Right lobe of liver (tissue), 4 donors: Measurements from ENCODE around the gene HCN1.

ENCODE experiments used
- POLR2A ChIP-seq: fragments of 450-650 bp; IDR thresholded peaks from one replicate; pipeline ENCODE4 v1.6.1; 2017; ENCODE audit warnings: antibody characterized with exemption, mild to moderate bottlenecking
- TF ChIP-seq, protein P1 (sequence below), 4 donors: fragments of 200-600 bp in 3 of 4; fragments of 450-650 bp in 1 of 4; IDR thresholded peaks; one replicate each; pipeline versions ENCODE4 v1.5.1 to v1.8.0; 2016 to 2022; ENCODE audit warnings: antibody characterized with exemption in 4 of 4, mild to moderate bottlenecking in 2 of 4
- donor health status: DM: no; HTN: no; CAD: no.
- donor health status: DM: no; HTN: no; CAD: no.
- donor health status: DM: no; HTN: yes; CAD: no.

DNA sequence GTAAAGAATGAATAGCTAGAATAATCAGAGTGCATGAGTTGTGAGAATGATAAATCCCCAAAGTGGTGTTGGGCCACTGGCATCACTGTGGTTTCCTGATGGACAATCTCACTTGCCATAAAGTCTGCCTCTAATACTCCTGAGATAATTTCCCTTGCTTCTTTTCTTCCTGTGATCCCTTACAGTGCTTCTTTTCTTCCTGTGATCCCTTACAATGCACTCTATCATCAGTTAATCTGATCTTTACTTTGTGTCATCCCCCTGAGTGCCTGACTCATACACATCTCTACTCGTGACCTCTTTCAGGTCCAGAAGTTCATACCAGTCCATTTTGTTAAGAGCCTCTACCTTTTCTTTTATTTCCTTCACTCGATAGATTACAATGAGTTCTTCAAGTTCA is 418.3 kb downstream of the HCN1 start:
- TF ChIP-seq, protein P1, sequence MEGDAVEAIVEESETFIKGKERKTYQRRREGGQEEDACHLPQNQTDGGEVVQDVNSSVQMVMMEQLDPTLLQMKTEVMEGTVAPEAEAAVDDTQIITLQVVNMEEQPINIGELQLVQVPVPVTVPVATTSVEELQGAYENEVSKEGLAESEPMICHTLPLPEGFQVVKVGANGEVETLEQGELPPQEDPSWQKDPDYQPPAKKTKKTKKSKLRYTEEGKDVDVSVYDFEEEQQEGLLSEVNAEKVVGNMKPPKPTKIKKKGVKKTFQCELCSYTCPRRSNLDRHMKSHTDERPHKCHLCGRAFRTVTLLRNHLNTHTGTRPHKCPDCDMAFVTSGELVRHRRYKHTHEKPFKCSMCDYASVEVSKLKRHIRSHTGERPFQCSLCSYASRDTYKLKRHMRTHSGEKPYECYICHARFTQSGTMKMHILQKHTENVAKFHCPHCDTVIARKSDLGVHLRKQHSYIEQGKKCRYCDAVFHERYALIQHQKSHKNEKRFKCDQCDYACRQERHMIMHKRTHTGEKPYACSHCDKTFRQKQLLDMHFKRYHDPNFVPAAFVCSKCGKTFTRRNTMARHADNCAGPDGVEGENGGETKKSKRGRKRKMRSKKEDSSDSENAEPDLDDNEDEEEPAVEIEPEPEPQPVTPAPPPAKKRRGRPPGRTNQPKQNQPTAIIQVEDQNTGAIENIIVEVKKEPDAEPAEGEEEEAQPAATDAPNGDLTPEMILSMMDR (IDR thresholded peaks at IDR 0.05), result no peak
- no peak for TF ChIP-seq POLR2A
